Chondrocyte (in vitro differentiated cells): ENCODE data around the gene LYSET. TPM values are rescaled to one million over a fixed set of nuclear protein-coding genes. Genes with fewer than 3 reads are reported as not detected.

Experiments used
- DNase-seq: peaks from one replicate; pipeline ENCODE4 v3.0.0; 2021; ENCODE audit warnings: mixed read lengths, low spot score
- H3K27ac Mint-ChIP-seq: one replicate; pipeline ENCODE4 v1.8.0; 2021; ENCODE audit warnings: mild to moderate bottlenecking, moderate library complexity, mixed read lengths; ENCODE audit not compliant: unreplicated experiment
- H3K27me3 Mint-ChIP-seq: 2 replicates; pipeline ENCODE4 v1.8.0; 2021; ENCODE audit warnings: low read depth, mixed read lengths
- H3K36me3 Mint-ChIP-seq: 2 replicates; pipeline ENCODE4 v1.8.0; 2021; ENCODE audit warnings: low read depth, mixed read lengths
- H3K4me1 Mint-ChIP-seq: 2 replicates; pipeline ENCODE4 v1.8.0; 2021; ENCODE audit warnings: low read depth, mild to moderate bottlenecking, mixed read lengths
- H3K4me3 Mint-ChIP-seq: one replicate; pipeline ENCODE4 v1.8.0; 2021; ENCODE audit warnings: mild to moderate bottlenecking, moderate library complexity, mixed read lengths; ENCODE audit not compliant: unreplicated experiment
- H3K9me3 Mint-ChIP-seq: 2 replicates; pipeline ENCODE4 v1.8.0; 2021; ENCODE audit warnings: low read depth, mixed read lengths
- CTCF ChIP-seq: fragments of 200-600 bp; sonication (generic); IDR thresholded peaks from 2 replicates; pipeline ENCODE4 v1.5.0; 2021; ENCODE audit warnings: antibody characterized with exemption, mild to moderate bottlenecking, moderate library complexity
- total RNA-seq: library from RNA; stranded (reverse); gene quantifications from 3 replicates; pipeline ENCODE4 v1.2.1, GENCODE V29; 2021

The LYSET gene
- total RNA-seq, 1 donor from 2014 or later = 14.9 TPM

GRCh38 chr14:93175492-93175891, 9.6 kb upstream of the LYSET start:
- no peaks in the 10 kb centered on the region for H3K36me3 Mint-ChIP-seq
- H3K4me1 Mint-ChIP-seq = no peaks in the 10 kb centered on the region
- H3K9me3 Mint-ChIP-seq = no peaks in the 10 kb centered on the region
- no peak for TF ChIP-seq CTCF
- H3K27me3 Mint-ChIP-seq = peaks cover 6% of the 10 kb centered on the region
- peak; percentile 43 for DNase-seq
- no peak overlapping the region for H3K27ac Mint-ChIP-seq
- no peak overlapping the region for H3K4me3 Mint-ChIP-seq

DNA sequence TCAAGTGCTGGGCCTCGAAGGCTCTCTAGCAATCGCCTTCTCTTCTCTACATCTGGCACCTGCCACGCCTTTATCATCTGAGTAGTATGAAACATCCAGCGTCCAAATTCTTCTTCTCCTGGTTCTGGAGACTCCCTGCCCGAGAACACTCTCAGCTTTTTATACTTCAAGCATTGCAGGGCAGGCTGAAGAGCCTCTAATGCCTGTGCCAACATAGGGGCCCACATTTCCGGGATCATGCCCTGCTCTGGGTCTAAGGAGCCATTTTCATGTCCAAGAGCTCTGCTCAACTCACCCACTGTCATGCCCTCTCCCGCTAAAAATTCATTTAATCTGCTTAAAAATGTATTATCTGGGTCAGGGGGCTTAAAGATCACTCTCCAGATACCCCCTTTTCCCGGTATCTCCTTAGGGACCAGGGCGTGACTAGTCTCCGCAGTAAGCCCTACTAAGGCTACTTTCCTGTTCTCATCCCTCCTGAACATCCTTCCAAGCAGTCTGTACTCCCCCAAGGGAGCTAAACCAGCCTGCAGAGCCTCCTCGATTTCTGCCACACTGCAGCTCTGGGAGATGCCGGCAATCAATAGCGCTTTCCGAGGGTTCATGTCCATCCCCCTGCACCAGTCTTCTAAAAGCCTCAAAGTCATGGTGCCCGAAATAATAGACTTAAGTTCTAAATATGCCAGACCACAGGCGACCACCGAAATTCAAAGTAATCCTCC, 1.4 kb upstream of the LYSET start:
- Mint-ChIP-seq H3K4me1 (peaks cover 33% of the 10 kb centered on the region), H3K9me3 (no peaks in the 10 kb centered on the region)
- no peak for DNase-seq

GRCh38 chr14:93185349-93185720, 218 bp downstream of the LYSET start:
- TF ChIP-seq CTCF = no peak
- Mint-ChIP-seq H3K27me3 (no peaks in the 10 kb centered on the region), H3K36me3 (peaks cover 5% of the 10 kb centered on the region), H3K27ac (peak overlapping the region; percentile 97), H3K9me3 (no peaks in the 10 kb centered on the region), H3K4me1 (peaks cover 33% of the 10 kb centered on the region), H3K4me3 (peak overlapping the region; percentile 85)
- no peak for DNase-seq

More for the DNA sequence above, 1.4 kb upstream of the LYSET start:
- Mint-ChIP-seq H3K27ac (peak overlapping the region; percentile 36), H3K27me3 (no peaks in the 10 kb centered on the region), H3K36me3 (peaks cover 5% of the 10 kb centered on the region), H3K4me3 (peak overlapping the region; percentile 83)
- TF ChIP-seq CTCF = no peak

GRCh38 chr14:93186466-93186865, 1.3 kb downstream of the LYSET start:
- Mint-ChIP-seq H3K4me3 (no peak overlapping the region), H3K4me1 (peaks cover 33% of the 10 kb centered on the region), H3K27ac (no peak overlapping the region), H3K9me3 (no peaks in the 10 kb centered on the region), H3K36me3 (peaks cover 5% of the 10 kb centered on the region), H3K27me3 (no peaks in the 10 kb centered on the region)
- no peak for TF ChIP-seq CTCF
- DNase-seq = no peak

DNA sequence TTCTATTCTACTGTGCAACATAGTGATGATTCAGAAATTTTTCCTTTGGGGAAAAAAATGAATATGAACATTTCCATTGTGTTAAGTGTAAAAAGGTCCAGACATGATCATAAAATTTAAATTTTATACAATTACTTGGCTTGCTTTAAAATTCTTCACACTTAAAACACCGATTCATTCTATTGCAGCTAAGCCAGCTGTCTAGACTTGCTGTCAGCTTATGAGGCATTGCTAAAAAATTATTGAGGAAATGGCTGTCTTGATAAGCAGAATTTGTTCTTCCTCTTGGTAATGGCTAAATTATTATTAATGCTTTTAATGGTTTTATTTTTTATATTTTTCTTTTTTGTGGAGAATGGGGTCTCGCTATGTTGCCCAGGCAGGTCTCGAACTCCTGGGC, 1.8 kb downstream of the LYSET start:
- Mint-ChIP-seq H3K4me1 (peaks cover 33% of the 10 kb centered on the region), H3K27ac (no peak overlapping the region), H3K36me3 (peaks cover 2% of the 10 kb centered on the region), H3K4me3 (no peak overlapping the region), H3K9me3 (no peaks in the 10 kb centered on the region), H3K27me3 (no peaks in the 10 kb centered on the region)
- TF ChIP-seq CTCF = no peak
- no peak for DNase-seq
